ENCODE measurements around the gene THAP5.

THAP5 gene

GRCh38 chr7:108572480-108572879, 3.0 kb upstream of the THAP5 start:
- CTCF ChIA-PET: no interaction called here
- no peaks in the 10 kb centered on the region for H3K27me3 ChIP-seq (replicated peaks in 2 of 5; ENCODE audit: control insufficient read depth in 4 of 5, insufficient read depth in 5 of 5, low read length in 4 of 5)
- peaks cover 13 to 33% (median 20%) of the 10 kb centered on the region in 4 experiments for H3K4me1 ChIP-seq (ENCODE audit: control extremely low read depth in 1 of 4, control insufficient read depth in 4 of 4, insufficient read depth in 4 of 4, low read length in 3 of 4)
- DNase-seq: no peak
- no CpG with 5 or more reads among the region's 2 CpGs for WGBS (ENCODE audit: insufficient coverage)
- no peak overlapping the region for H3K27ac ChIP-seq (ENCODE audit: insufficient read depth in 1 of 2, low read depth in 1 of 2, low read length in 2 of 2, poor library complexity in 1 of 2, severe bottlenecking in 2 of 2)
- no peaks in the 10 kb centered on the region for H3K9me3 ChIP-seq (ENCODE audit: control extremely low read depth in 1 of 5, control insufficient read depth in 4 of 5, insufficient read depth in 2 of 5, low read depth in 1 of 5, low read length in 4 of 5)
- peaks cover 0 to 18% (median 11%) of the 10 kb centered on the region in 4 experiments for H3K36me3 ChIP-seq (ENCODE audit: control insufficient read depth in 4 of 4, insufficient read depth in 4 of 4, low read length in 3 of 4)
- H3K4me3 ChIP-seq (ENCODE audit: control insufficient read depth in 1 of 7, extremely low read depth in 1 of 7, insufficient read depth in 4 of 7, low read depth in 2 of 7, low read length in 6 of 7): no peak overlapping the region
- POLR2A ChIA-PET: no interaction called here

DNA sequence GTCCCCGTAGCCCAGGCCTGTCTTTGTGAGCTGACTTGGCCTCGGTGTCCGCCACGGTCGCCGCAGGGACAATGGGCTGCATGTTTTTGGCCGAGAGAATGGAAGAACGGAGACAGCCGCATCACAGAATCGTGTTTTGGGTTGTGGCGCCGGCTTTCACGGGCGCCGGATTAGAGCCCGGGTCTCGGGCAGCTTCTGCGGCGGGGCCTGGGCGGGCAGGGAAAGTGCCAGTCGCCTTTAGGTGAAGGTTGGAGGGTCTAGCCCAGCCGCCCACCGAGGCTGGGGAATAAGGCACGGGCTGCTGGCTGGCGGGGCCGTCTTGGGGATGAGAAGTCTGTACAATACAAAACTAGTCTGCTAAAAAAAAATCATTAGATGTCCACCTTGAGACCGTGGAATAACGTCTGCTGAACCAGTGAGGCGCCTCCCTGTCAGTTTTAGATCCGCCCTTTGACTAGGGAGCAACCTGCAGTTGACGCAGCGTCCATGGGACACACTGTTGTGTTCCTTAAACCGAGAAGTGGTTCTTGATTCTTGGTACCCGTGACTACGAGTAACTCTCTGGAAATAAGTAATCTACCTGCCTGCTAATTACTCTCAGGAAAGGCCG, 745 bp upstream of the THAP5 start:
- WGBS (ENCODE audit: insufficient coverage): under 1% methylated on average over 27 of the region's 36 CpGs
- Histone ChIP-seq H3K4me1 (ENCODE audit: control extremely low read depth in 1 of 4, control insufficient read depth in 4 of 4, insufficient read depth in 4 of 4, low read length in 3 of 4) (peaks cover 13 to 33% (median 24%) of the 10 kb centered on the region in 4 experiments), H3K27ac (ENCODE audit: insufficient read depth in 1 of 2, low read depth in 1 of 2, low read length in 2 of 2, poor library complexity in 1 of 2, severe bottlenecking in 2 of 2) (peak overlapping the region; percentile 95 to 98), H3K36me3 (ENCODE audit: control insufficient read depth in 4 of 4, insufficient read depth in 4 of 4, low read length in 3 of 4) (peaks cover 0 to 23% (median 15%) of the 10 kb centered on the region in 4 experiments), H3K9me3 (ENCODE audit: control extremely low read depth in 1 of 5, control insufficient read depth in 4 of 5, insufficient read depth in 2 of 5, low read depth in 1 of 5, low read length in 4 of 5) (peaks cover 0 to 2% (median 0%) of the 10 kb centered on the region in 5 experiments), H3K27me3 (replicated peaks in 2 of 5; ENCODE audit: control insufficient read depth in 4 of 5, insufficient read depth in 5 of 5, low read length in 4 of 5) (no peaks in the 10 kb centered on the region), H3K4me3 (ENCODE audit: control insufficient read depth in 1 of 7, extremely low read depth in 1 of 7, insufficient read depth in 4 of 7, low read depth in 2 of 7, low read length in 6 of 7) (peak overlapping the region; percentile 72 to 89 (median 83))
- ChIA-PET POLR2A (interaction anchor here (1.0 to 2.0 kb wide), 3 partner anchors 34 to 45 kb away, joined by 3 to 14 read pairs (median 4); partner anchors contain the start of gene PNPLA8), CTCF (interaction anchor here (0.9 to 1.5 kb wide), 3 partner anchors 43 to 73 kb away, joined by 3 to 4 read pairs (median 3); partner anchors contain the start of gene PNPLA8)
- peak; percentile 43 to 75 (median 69) for DNase-seq

- Histone ChIP-seq H3K4me1 (ENCODE audit: control extremely low read depth in 1 of 4, control insufficient read depth in 4 of 4, insufficient read depth in 4 of 4, low read length in 3 of 4) (peaks cover 13 to 33% (median 24%) of the 10 kb centered on the region in 4 experiments), H3K27ac (ENCODE audit: insufficient read depth in 1 of 2, low read depth in 1 of 2, low read length in 2 of 2, poor library complexity in 1 of 2, severe bottlenecking in 2 of 2) (peak overlapping the region; percentile 95 to 98), H3K9me3 (ENCODE audit: control extremely low read depth in 1 of 5, control insufficient read depth in 4 of 5, insufficient read depth in 2 of 5, low read depth in 1 of 5, low read length in 4 of 5) (peaks cover 0 to 2% (median 0%) of the 10 kb centered on the region in 5 experiments), H3K4me3 (ENCODE audit: control insufficient read depth in 1 of 7, extremely low read depth in 1 of 7, insufficient read depth in 4 of 7, low read depth in 2 of 7, low read length in 6 of 7) (peak overlapping the region; percentile 52 to 89 (median 83)), H3K36me3 (ENCODE audit: control insufficient read depth in 4 of 4, insufficient read depth in 4 of 4, low read length in 3 of 4) (peaks cover 2 to 24% (median 10%) of the 10 kb centered on the region in 4 experiments), H3K27me3 (replicated peaks in 2 of 5; ENCODE audit: control insufficient read depth in 4 of 5, insufficient read depth in 5 of 5, low read length in 4 of 5) (no peaks in the 10 kb centered on the region)
- ChIA-PET CTCF (interaction anchor here (1.4 to 1.5 kb wide), 2 partner anchors 43 to 72 kb away, joined by 3 to 4 read pairs; partner anchors contain the start of gene PNPLA8), POLR2A (interaction anchor here (0.7 to 2.0 kb wide), 3 partner anchors 39 to 102 kb away, joined by 3 to 14 read pairs (median 4); partner anchors contain the start of gene PNPLA8)
- WGBS (ENCODE audit: insufficient coverage): 16% methylated on average over 13 of the region's 24 CpGs
- peak in 1 of 3 donors; percentile 8 for DNase-seq
Measured at GRCh38 chr7:108568801-108569380, 615 bp downstream of the THAP5 start.

DNA sequence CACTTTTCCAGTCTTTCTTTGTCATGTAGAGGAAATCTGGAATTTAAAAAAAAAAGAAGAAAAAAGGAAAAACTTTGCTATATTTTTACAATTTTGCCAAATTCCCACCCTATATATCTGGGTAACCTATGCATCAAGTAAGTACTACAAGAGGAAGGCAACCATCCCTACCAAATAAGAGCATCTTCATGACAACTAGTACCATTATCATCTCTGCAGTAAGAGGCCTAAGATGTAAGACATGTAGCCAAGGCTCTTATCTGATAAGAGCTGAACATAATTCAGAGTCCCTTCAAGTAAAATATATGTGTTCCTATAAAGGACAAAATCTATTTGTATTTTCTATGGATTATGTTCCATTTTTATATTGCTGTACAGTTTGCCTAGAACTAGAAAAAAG, 3.5 kb downstream of the THAP5 start:
- Histone ChIP-seq H3K9me3 (ENCODE audit: control extremely low read depth in 1 of 5, control insufficient read depth in 4 of 5, insufficient read depth in 2 of 5, low read depth in 1 of 5, low read length in 4 of 5) (peaks cover 0 to 2% (median 0%) of the 10 kb centered on the region in 5 experiments), H3K4me3 (ENCODE audit: control insufficient read depth in 1 of 7, extremely low read depth in 1 of 7, insufficient read depth in 4 of 7, low read depth in 2 of 7, low read length in 6 of 7) (no peak overlapping the region), H3K36me3 (ENCODE audit: control insufficient read depth in 4 of 4, insufficient read depth in 4 of 4, low read length in 3 of 4) (peaks cover 6 to 24% (median 7%) of the 10 kb centered on the region in 4 experiments), H3K4me1 (ENCODE audit: control extremely low read depth in 1 of 4, control insufficient read depth in 4 of 4, insufficient read depth in 4 of 4, low read length in 3 of 4) (peaks cover 12 to 24% (median 18%) of the 10 kb centered on the region in 4 experiments), H3K27me3 (replicated peaks in 2 of 5; ENCODE audit: control insufficient read depth in 4 of 5, insufficient read depth in 5 of 5, low read length in 4 of 5) (no peaks in the 10 kb centered on the region), H3K27ac (ENCODE audit: insufficient read depth in 1 of 2, low read depth in 1 of 2, low read length in 2 of 2, poor library complexity in 1 of 2, severe bottlenecking in 2 of 2) (no peak overlapping the region)
- POLR2A ChIA-PET: no interaction called here
- no peak for DNase-seq
- CTCF ChIA-PET: interaction anchor here (1.0 to 1.6 kb wide), 2 partner anchors 18 to 42 kb away, joined by 3 to 5 read pairs; no protein-coding TSS in a partner anchor

- H3K4me3 ChIP-seq (ENCODE audit: control insufficient read depth in 1 of 7, extremely low read depth in 1 of 7, insufficient read depth in 4 of 7, low read depth in 2 of 7, low read length in 6 of 7): no peak overlapping the region
- peaks cover 3 to 25% (median 14%) of the 10 kb centered on the region in 5 experiments for H3K9me3 ChIP-seq (ENCODE audit: control extremely low read depth in 1 of 5, control insufficient read depth in 4 of 5, insufficient read depth in 2 of 5, low read depth in 1 of 5, low read length in 4 of 5)
- H3K27me3 ChIP-seq (replicated peaks in 2 of 5; ENCODE audit: control insufficient read depth in 4 of 5, insufficient read depth in 5 of 5, low read length in 4 of 5): no peaks in the 10 kb centered on the region
- ChIA-PET CTCF (interaction anchor here (0.7 kb wide), 1 partner anchor 13 kb away, joined by 5 read pairs; no protein-coding TSS in a partner anchor), POLR2A (no interaction called here)
- H3K27ac ChIP-seq (ENCODE audit: insufficient read depth in 1 of 2, low read depth in 1 of 2, low read length in 2 of 2, poor library complexity in 1 of 2, severe bottlenecking in 2 of 2): no peak overlapping the region
- peaks cover 6 to 24% (median 7%) of the 10 kb centered on the region in 4 experiments for H3K36me3 ChIP-seq (ENCODE audit: control insufficient read depth in 4 of 4, insufficient read depth in 4 of 4, low read length in 3 of 4)
- H3K4me1 ChIP-seq (ENCODE audit: control extremely low read depth in 1 of 4, control insufficient read depth in 4 of 4, insufficient read depth in 4 of 4, low read length in 3 of 4): no peaks in the 10 kb centered on the region
- DNase-seq: no peak
- WGBS (ENCODE audit: insufficient coverage): 100% methylated on average over 1 of the region's 4 CpGs
Measured at GRCh38 chr7:108561047-108561619, 8.4 kb downstream of the THAP5 start.

- no peak for DNase-seq
- Histone ChIP-seq H3K27me3 (replicated peaks in 2 of 5; ENCODE audit: control insufficient read depth in 4 of 5, insufficient read depth in 5 of 5, low read length in 4 of 5) (no peaks in the 10 kb centered on the region), H3K4me3 (ENCODE audit: control insufficient read depth in 1 of 7, extremely low read depth in 1 of 7, insufficient read depth in 4 of 7, low read depth in 2 of 7, low read length in 6 of 7) (no peak overlapping the region), H3K9me3 (ENCODE audit: control extremely low read depth in 1 of 5, control insufficient read depth in 4 of 5, insufficient read depth in 2 of 5, low read depth in 1 of 5, low read length in 4 of 5) (peaks cover 3 to 30% (median 15%) of the 10 kb centered on the region in 5 experiments), H3K4me1 (ENCODE audit: control extremely low read depth in 1 of 4, control insufficient read depth in 4 of 4, insufficient read depth in 4 of 4, low read length in 3 of 4) (no peaks in the 10 kb centered on the region), H3K27ac (ENCODE audit: insufficient read depth in 1 of 2, low read depth in 1 of 2, low read length in 2 of 2, poor library complexity in 1 of 2, severe bottlenecking in 2 of 2) (no peak overlapping the region), H3K36me3 (ENCODE audit: control insufficient read depth in 4 of 4, insufficient read depth in 4 of 4, low read length in 3 of 4) (peaks cover 0 to 7% (median 3%) of the 10 kb centered on the region in 4 experiments)
- POLR2A ChIA-PET: no interaction called here
- WGBS (ENCODE audit: insufficient coverage): 100% methylated on average over 2 of the region's 4 CpGs
- CTCF ChIA-PET: interaction anchor here (1.0 kb wide), 1 partner anchor 15 kb away, joined by 3 read pairs; no protein-coding TSS in a partner anchor
Measured at GRCh38 chr7:108559253-108559652, 10.3 kb downstream of the THAP5 start.

Measured in common myeloid progenitor, CD34-positive (primary cell).